Measurements from ENCODE around the gene BEST3. TPM values are rescaled to one million over a fixed set of nuclear protein-coding genes. Genes with fewer than 3 reads are reported as not detected.
"Not testable (repeated sequence)": the region's sequence is repeated elsewhere in the genome, so short reads cannot be mapped to it uniquely, and the experiment has no call there.

The BEST3 gene
- total RNA-seq, 1 donor from 2014 or later = 0.73 TPM

GRCh38 chr12:69688471-69689427, 10.4 kb downstream of the BEST3 start:
- intact Hi-C loops (cut with DNase I) = no loop called here
- peak; percentile 79 for DNase-seq (ENCODE audit: low spot score)

GRCh38 chr12:69688021-69688420, 11.1 kb downstream of the BEST3 start:
- no peak for DNase-seq (ENCODE audit: low spot score)
- intact Hi-C loops (cut with DNase I) = no loop called here

- no peak for DNase-seq (ENCODE audit: low spot score)
- intact Hi-C loops (cut with DNase I) = no loop called here
These were observed 11.7 kb downstream of the BEST3 start for GRCh38 chr12:69687390-69687789.

GRCh38 chr12:69686731-69687130, 12.4 kb downstream of the BEST3 start:
- DNase-seq (ENCODE audit: low spot score) = no peak
- intact Hi-C loops (cut with DNase I) = no loop called here

- no peak for DNase-seq (ENCODE audit: low spot score)
- intact Hi-C loops (cut with DNase I) = no loop called here
These were observed 13.3 kb downstream of the BEST3 start for GRCh38 chr12:69685810-69686209.

GRCh38 chr12:69684466-69684865, 14.6 kb downstream of the BEST3 start:
- no peak for DNase-seq (ENCODE audit: low spot score)
- intact Hi-C loops (cut with DNase I) = no loop called here

GRCh38 chr12:69682110-69682755, 16.9 kb downstream of the BEST3 start:
- no peak for DNase-seq (ENCODE audit: low spot score)
- intact Hi-C loops (cut with DNase I) = no loop called here

- intact Hi-C loops (cut with DNase I) = no loop called here
- DNase-seq (ENCODE audit: low spot score) = no peak
These were observed 20.0 kb downstream of the BEST3 start for GRCh38 chr12:69679119-69679518.

- DNase-seq (ENCODE audit: low spot score) = no peak
- intact Hi-C loops (cut with DNase I) = no loop called here
These were observed 22.7 kb downstream of the BEST3 start for GRCh38 chr12:69676257-69677012.

GRCh38 chr12:69672195-69672594, 26.9 kb downstream of the BEST3 start:
- no peak for DNase-seq (ENCODE audit: low spot score)
- intact Hi-C loops (cut with DNase I) = no loop called here

- DNase-seq (ENCODE audit: low spot score) = no peak
- intact Hi-C loops (cut with DNase I) = no loop called here
These were observed 27.5 kb downstream of the BEST3 start for GRCh38 chr12:69671597-69671996.

- intact Hi-C loops (cut with DNase I) = no loop called here
These were observed 32.3 kb downstream of the BEST3 start for GRCh38 chr12:69666798-69667197.

GRCh38 chr12:69664930-69665377, 34.1 kb downstream of the BEST3 start:
- intact Hi-C loops (cut with DNase I); DNase-seq (ENCODE audit: low spot score): not testable (repeated sequence)

More at GRCh38 chr12:69666798-69667197, 32.3 kb downstream of the BEST3 start:
- DNase-seq (ENCODE audit: low spot score) = no peak

GRCh38 chr12:69663726-69664125, 35.4 kb downstream of the BEST3 start:
- intact Hi-C loops (cut with DNase I) = no loop called here
- no peak for DNase-seq (ENCODE audit: low spot score)

GRCh38 chr12:69662764-69663163, 36.3 kb downstream of the BEST3 start:
- no peak for DNase-seq (ENCODE audit: low spot score)
- intact Hi-C loops (cut with DNase I) = no loop called here

- intact Hi-C loops (cut with DNase I) = no loop called here
- DNase-seq (ENCODE audit: low spot score) = no peak
These were observed 37.7 kb downstream of the BEST3 start for GRCh38 chr12:69661386-69661785.

- intact Hi-C loops (cut with DNase I) = no loop called here
- DNase-seq (ENCODE audit: low spot score) = no peak
These were observed 38.8 kb downstream of the BEST3 start for GRCh38 chr12:69660164-69660863.

- no peak for DNase-seq (ENCODE audit: low spot score)
- intact Hi-C loops (cut with DNase I) = no loop called here
These were observed 40.9 kb downstream of the BEST3 start for GRCh38 chr12:69658203-69658602.

GRCh38 chr12:69657376-69658137, 41.5 kb downstream of the BEST3 start:
- intact Hi-C loops (cut with DNase I) = no loop called here
- DNase-seq (ENCODE audit: low spot score) = no peak

Data from cardiac septum (tissue), 1 donor.